Gastroesophageal sphincter (tissue), 3 donors: ENCODE results near the gene ENOSF1.

ENCODE experiments used
- EP300 ChIP-seq: sonication (generic); formaldehyde crosslinking; IDR thresholded peaks from one replicate; pipeline ENCODE4 v1.6.1; 2017; ENCODE audit warnings: antibody characterized with exemption, mild to moderate bottlenecking
- POLR2A ChIP-seq, 2 donors: fragments of 450-650 bp; IDR thresholded peaks; one replicate each; pipeline ENCODE4 v1.6.1; 2017; ENCODE audit warnings: antibody characterized with exemption in 2 of 2, mild to moderate bottlenecking in 2 of 2, moderate library complexity in 1 of 2
- POLR2AphosphoS5 ChIP-seq: sonication (generic); formaldehyde crosslinking; IDR thresholded peaks from one replicate; pipeline ENCODE4 v1.6.1; 2017; ENCODE audit warnings: antibody characterized with exemption
- TF ChIP-seq, protein P1 (sequence below), 4 experiments: fragments of 200-600 bp in 2 of 4; fragments of 450-650 bp in 2 of 4; sonication (generic) in 1 of 4; IDR thresholded peaks; one replicate each; pipeline ENCODE4 v1.5.1; 2017 to 2019; ENCODE audit warnings: antibody characterized with exemption in 4 of 4, mild to moderate bottlenecking in 2 of 4, moderate library complexity in 2 of 4

DNA sequence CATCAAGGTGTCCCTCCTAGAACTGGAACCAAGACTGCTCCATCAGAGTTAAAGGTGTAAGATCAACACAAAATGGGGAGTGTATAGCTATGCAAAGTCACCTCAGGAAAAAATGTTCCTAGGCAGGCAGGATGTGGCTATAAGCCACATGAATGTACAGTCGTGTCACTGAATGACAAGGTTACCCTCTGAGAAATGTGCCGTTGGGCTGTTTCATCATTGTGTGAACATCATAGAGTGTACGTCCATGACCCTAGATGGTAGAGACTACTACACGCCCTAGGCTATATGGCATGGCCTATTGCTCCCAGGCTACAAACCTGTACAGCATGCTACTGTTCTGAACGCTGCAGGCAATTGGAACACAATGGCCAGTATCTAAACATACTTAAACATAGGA, 30.4 kb downstream of the ENOSF1 start:
- TF ChIP-seq POLR2AphosphoS5, result no peak
- TF ChIP-seq POLR2A (IDR thresholded peaks at IDR 0.05), result no peak
- TF ChIP-seq, protein P1, sequence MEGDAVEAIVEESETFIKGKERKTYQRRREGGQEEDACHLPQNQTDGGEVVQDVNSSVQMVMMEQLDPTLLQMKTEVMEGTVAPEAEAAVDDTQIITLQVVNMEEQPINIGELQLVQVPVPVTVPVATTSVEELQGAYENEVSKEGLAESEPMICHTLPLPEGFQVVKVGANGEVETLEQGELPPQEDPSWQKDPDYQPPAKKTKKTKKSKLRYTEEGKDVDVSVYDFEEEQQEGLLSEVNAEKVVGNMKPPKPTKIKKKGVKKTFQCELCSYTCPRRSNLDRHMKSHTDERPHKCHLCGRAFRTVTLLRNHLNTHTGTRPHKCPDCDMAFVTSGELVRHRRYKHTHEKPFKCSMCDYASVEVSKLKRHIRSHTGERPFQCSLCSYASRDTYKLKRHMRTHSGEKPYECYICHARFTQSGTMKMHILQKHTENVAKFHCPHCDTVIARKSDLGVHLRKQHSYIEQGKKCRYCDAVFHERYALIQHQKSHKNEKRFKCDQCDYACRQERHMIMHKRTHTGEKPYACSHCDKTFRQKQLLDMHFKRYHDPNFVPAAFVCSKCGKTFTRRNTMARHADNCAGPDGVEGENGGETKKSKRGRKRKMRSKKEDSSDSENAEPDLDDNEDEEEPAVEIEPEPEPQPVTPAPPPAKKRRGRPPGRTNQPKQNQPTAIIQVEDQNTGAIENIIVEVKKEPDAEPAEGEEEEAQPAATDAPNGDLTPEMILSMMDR (IDR thresholded peaks at IDR 0.05), result no peak
- no peak for TF ChIP-seq EP300
